Measurements from ENCODE around the gene SMAD3.

SMAD3 gene

DNA sequence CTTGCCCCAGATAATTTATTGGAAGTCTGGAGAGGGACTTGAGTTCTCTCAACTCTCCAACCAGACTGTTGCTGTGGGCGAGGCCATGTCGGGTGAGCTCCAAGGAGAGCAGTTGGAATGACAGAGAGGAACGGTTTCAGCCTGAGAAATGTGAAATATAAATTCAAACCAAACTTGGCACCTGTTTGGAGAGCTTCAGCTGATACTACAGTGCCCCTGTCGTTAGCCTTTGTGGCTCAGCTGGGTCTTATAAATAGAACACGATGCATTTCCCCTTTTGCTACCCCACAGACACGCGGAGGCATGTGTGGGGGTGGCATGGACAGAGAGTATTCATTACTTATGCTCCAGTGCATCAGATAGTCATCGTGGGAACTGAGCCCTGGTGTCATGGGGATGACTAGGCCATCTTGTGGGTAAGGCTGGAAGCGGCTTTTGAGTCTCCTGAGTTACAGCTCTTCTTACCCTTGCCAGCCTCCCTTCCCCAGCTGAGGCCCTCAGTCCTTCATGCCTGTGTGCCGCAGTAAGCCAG lies 15.6 kb downstream of the SMAD3 start:
- DNase-seq (ENCODE audit: low read depth, low spot score), result no peak
- peaks cover 10% of the 10 kb centered on the region; the same call in 1 of the 2 replicates for H3K9me3 ChIP-seq (ENCODE audit: insufficient read depth, low read length)
- H3K4me1 ChIP-seq (ENCODE audit: insufficient read depth, insufficient read length), result peaks cover 18% of the 10 kb centered on the region
- H3K36me3 ChIP-seq (ENCODE audit: insufficient read depth, insufficient read length, low read length), result peaks cover 67% of the 10 kb centered on the region
- no peak overlapping the region for H3K9ac ChIP-seq (ENCODE audit: insufficient read length, low read depth)
- TF ChIP-seq ZNF274 (IDR thresholded peaks at IDR 0.05; ENCODE audit: low read depth, low read length) (no peak), SUZ12 (IDR thresholded peaks at IDR 0.05; ENCODE audit: extremely low read depth, insufficient read depth, insufficient read length) (no peak), YY1 (IDR thresholded peaks at IDR 0.05; ENCODE audit: insufficient read depth, insufficient read length) (no peak)
- H3K4me3 ChIP-seq (ENCODE audit: insufficient read length, low read depth), result no peak overlapping the region
- H3K27me3 ChIP-seq (ENCODE audit: insufficient read depth, insufficient read length), result no peaks in the 10 kb centered on the region

DNA sequence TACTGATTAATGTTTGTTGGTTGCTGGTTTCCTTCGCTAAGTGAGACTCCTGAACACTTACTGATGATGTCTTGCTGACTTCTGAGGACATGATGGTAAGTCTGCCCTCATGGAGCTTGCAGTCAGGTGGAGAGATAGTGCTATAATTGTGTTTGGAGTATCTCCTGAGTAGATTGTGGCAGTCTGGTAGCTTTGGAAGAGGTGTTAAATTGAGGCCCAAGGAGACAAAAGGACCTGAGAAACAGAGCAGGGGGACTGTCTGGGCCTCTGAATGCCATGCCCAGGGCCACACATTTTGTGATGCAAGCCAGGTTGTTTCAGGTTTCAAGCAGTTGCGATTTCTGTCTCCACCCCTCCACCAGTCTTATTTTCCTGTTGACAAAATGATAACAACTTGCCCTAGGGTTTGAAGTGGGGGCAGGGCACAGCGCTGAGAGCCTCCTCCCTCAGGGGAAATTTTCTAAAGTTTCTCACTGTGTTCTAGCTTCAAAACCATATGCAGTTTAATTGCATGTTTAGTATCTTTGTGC lies 16.7 kb downstream of the SMAD3 start:
- TF ChIP-seq SUZ12 (IDR thresholded peaks at IDR 0.05; ENCODE audit: extremely low read depth, insufficient read depth, insufficient read length), result no peak
- TF ChIP-seq YY1 (IDR thresholded peaks at IDR 0.05; ENCODE audit: insufficient read depth, insufficient read length), result no peak
- no peak for TF ChIP-seq ZNF274 (IDR thresholded peaks at IDR 0.05; ENCODE audit: low read depth, low read length)
- peaks cover 15% of the 10 kb centered on the region for H3K4me1 ChIP-seq (ENCODE audit: insufficient read depth, insufficient read length)
- H3K4me3 ChIP-seq (ENCODE audit: insufficient read length, low read depth), result no peak overlapping the region
- DNase-seq (ENCODE audit: low read depth, low spot score), result no peak
- peaks cover 10% of the 10 kb centered on the region; the same call in 1 of the 2 replicates for H3K9me3 ChIP-seq (ENCODE audit: insufficient read depth, low read length)
- H3K27me3 ChIP-seq (ENCODE audit: insufficient read depth, insufficient read length), result no peaks in the 10 kb centered on the region
- H3K9ac ChIP-seq (ENCODE audit: insufficient read length, low read depth), result no peak overlapping the region
- H3K36me3 ChIP-seq (ENCODE audit: insufficient read depth, insufficient read length, low read length), result peaks cover 58% of the 10 kb centered on the region

DNA sequence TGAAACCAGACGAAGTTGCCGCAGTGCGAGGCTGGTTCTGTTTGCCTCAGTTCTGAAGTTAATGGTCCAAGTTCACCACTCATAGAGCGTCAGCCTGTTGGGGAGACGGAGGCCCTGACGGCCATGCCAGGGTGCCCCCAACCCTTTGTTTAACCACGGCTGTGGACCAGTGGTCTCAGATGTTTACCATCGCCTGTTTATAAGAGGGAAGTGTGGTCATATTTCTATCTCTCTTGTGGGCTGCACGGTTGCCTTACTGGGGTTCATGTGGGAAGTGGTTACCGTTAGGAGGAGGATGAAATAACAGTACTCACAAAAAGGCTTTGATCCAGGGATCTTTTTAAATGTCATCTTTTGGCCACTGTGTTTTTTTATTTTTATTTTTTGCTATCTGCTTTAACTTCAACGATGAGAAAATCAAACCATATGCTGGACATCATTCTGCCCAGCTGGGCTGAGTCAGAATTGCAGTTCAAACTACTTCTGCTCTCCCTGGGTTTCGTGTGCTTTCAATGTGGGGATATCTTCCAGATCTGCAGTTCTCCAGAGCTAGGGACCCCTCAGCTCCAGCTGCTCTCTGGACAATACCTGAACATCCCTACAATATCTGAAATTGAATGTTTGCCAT lies 17.8 kb downstream of the SMAD3 start:
- Histone ChIP-seq H3K36me3 (ENCODE audit: insufficient read depth, insufficient read length, low read length) (peaks cover 48% of the 10 kb centered on the region), H3K27me3 (ENCODE audit: insufficient read depth, insufficient read length) (no peaks in the 10 kb centered on the region), H3K4me3 (ENCODE audit: insufficient read length, low read depth) (no peak overlapping the region), H3K9ac (ENCODE audit: insufficient read length, low read depth) (no peak overlapping the region), H3K9me3 (ENCODE audit: insufficient read depth, low read length) (peaks cover 10% of the 10 kb centered on the region; the same call in 1 of the 2 replicates), H3K4me1 (ENCODE audit: insufficient read depth, insufficient read length) (peaks cover 10% of the 10 kb centered on the region)
- no peak for DNase-seq (ENCODE audit: low read depth, low spot score)
- TF ChIP-seq SUZ12 (IDR thresholded peaks at IDR 0.05; ENCODE audit: extremely low read depth, insufficient read depth, insufficient read length), result no peak
- TF ChIP-seq YY1 (IDR thresholded peaks at IDR 0.05; ENCODE audit: insufficient read depth, insufficient read length), result no peak
- TF ChIP-seq ZNF274 (IDR thresholded peaks at IDR 0.05; ENCODE audit: low read depth, low read length), result no peak

DNA sequence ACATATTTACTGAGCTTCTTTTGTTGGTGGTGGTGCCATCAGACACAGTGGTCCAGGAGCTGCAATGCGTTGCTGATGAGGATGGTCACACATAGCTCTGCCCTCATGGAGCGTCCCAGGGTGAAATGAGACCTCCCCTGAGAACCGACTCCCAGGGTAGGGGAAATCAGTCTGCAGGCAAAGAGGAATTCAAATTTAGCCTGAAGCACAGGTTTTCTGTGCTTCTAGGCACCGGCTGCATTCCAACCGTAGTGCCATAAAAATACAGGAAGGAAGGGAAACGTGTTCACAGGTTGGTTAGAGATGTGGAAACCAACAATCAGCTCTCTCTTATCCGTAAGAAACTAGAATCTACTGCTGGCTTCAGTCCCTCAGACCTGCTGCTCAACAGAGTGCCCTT lies 19.2 kb downstream of the SMAD3 start:
- H3K27me3 ChIP-seq (ENCODE audit: insufficient read depth, insufficient read length), result no peaks in the 10 kb centered on the region
- peaks cover 10% of the 10 kb centered on the region for H3K4me1 ChIP-seq (ENCODE audit: insufficient read depth, insufficient read length)
- H3K4me3 ChIP-seq (ENCODE audit: insufficient read length, low read depth), result no peak overlapping the region
- H3K9me3 ChIP-seq (ENCODE audit: insufficient read depth, low read length), result peaks cover 10% of the 10 kb centered on the region; the same call in 1 of the 2 replicates
- TF ChIP-seq YY1 (IDR thresholded peaks at IDR 0.05; ENCODE audit: insufficient read depth, insufficient read length) (no peak), SUZ12 (IDR thresholded peaks at IDR 0.05; ENCODE audit: extremely low read depth, insufficient read depth, insufficient read length) (no peak), ZNF274 (IDR thresholded peaks at IDR 0.05; ENCODE audit: low read depth, low read length) (no peak)
- H3K9ac ChIP-seq (ENCODE audit: insufficient read length, low read depth), result no peak overlapping the region
- H3K36me3 ChIP-seq (ENCODE audit: insufficient read depth, insufficient read length, low read length), result peaks cover 38% of the 10 kb centered on the region
- DNase-seq (ENCODE audit: low read depth, low spot score), result no peak

- DNase-seq (ENCODE audit: low read depth, low spot score), result no peak
- H3K9ac ChIP-seq (ENCODE audit: insufficient read length, low read depth), result no peak overlapping the region
- peaks cover 10% of the 10 kb centered on the region; the same call in 1 of the 2 replicates for H3K9me3 ChIP-seq (ENCODE audit: insufficient read depth, low read length)
- H3K4me1 ChIP-seq (ENCODE audit: insufficient read depth, insufficient read length), result peaks cover 17% of the 10 kb centered on the region
- peaks cover 38% of the 10 kb centered on the region for H3K36me3 ChIP-seq (ENCODE audit: insufficient read depth, insufficient read length, low read length)
- H3K4me3 ChIP-seq (ENCODE audit: insufficient read length, low read depth), result no peak overlapping the region
- no peaks in the 10 kb centered on the region for H3K27me3 ChIP-seq (ENCODE audit: insufficient read depth, insufficient read length)
- TF ChIP-seq ZNF274 (IDR thresholded peaks at IDR 0.05; ENCODE audit: low read depth, low read length) (no peak), YY1 (IDR thresholded peaks at IDR 0.05; ENCODE audit: insufficient read depth, insufficient read length) (no peak), SUZ12 (IDR thresholded peaks at IDR 0.05; ENCODE audit: extremely low read depth, insufficient read depth, insufficient read length) (no peak)
Measured at GRCh38 chr15:67085237-67085817, 19.9 kb downstream of the SMAD3 start.

DNA sequence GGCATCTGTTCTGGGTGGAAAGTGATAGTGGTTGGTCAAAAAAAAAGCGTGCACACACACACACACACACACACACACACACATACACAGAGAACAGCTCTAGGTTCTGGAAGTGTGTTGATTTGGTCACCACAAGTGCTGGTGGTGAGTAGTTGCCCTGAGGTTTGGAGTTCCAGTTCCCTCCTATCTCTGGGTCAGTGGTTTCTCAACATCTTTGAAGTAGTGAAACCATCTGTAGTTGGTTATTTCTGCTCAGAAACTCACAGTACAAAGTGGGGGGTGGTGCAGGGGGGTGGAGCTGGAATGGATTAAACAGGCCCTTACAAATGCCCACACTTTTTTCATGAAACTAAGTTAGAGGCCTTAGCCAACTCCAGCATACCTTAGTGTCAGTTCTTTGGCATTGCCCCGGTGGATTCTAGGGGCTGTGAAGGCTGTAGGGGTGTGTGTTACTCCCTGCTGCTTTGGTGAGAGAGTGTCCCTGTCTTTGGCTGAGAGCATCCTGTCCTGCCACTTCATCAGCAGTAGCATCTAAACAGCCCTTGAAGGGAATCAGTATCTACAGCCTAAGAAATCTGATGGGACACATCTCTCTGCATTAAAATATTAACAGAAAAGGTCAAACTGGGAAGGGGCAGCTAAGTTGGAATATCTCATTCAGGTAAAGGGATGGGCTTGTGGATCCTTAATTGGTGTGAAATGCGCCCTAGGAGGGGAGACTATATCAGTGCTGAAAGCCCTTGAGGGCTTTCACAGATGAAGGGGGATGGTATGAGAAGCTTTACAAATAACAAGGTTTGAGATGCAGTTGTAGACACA lies 20.6 kb downstream of the SMAD3 start:
- no peak for DNase-seq (ENCODE audit: low read depth, low spot score)
- Histone ChIP-seq H3K4me1 (ENCODE audit: insufficient read depth, insufficient read length) (peaks cover 19% of the 10 kb centered on the region), H3K9ac (ENCODE audit: insufficient read length, low read depth) (no peak overlapping the region), H3K9me3 (ENCODE audit: insufficient read depth, low read length) (peaks cover 8% of the 10 kb centered on the region; the same call in 1 of the 2 replicates), H3K27me3 (ENCODE audit: insufficient read depth, insufficient read length) (no peaks in the 10 kb centered on the region), H3K36me3 (ENCODE audit: insufficient read depth, insufficient read length, low read length) (peaks cover 32% of the 10 kb centered on the region), H3K4me3 (ENCODE audit: insufficient read length, low read depth) (no peak overlapping the region)
- TF ChIP-seq ZNF274 (IDR thresholded peaks at IDR 0.05; ENCODE audit: low read depth, low read length) (no peak), YY1 (IDR thresholded peaks at IDR 0.05; ENCODE audit: insufficient read depth, insufficient read length) (no peak), SUZ12 (IDR thresholded peaks at IDR 0.05; ENCODE audit: extremely low read depth, insufficient read depth, insufficient read length) (no peak)
